ENCODE data around the gene LARGE2.

GRCh38 chr11:45877221-45877620 lies 45.2 kb upstream of the LARGE2 start:
- TF ChIP-seq EZH2 (IDR thresholded peaks at IDR 0.05; ENCODE audit: insufficient read depth, poor library complexity, severe bottlenecking) = no peak
- TF ChIP-seq EZH2phosphoT487 (IDR thresholded peaks at IDR 0.05; ENCODE audit: insufficient read depth, low read depth) = no peak

Data from GM23248 (cell line).